Panc1 (cell line): ENCODE measurements around the gene N4BP3. TPM values are rescaled to one million over a fixed set of nuclear protein-coding genes. Genes with fewer than 3 reads are reported as not detected.

Source experiments
- ATAC-seq: fragments of 200-7000 bp; cut with Tn5 transposase; 2 replicates; pipeline ENCODE4 v1.9.1; 2020; ENCODE audit warnings: mild to moderate bottlenecking, moderate library complexity
- BruUV-seq: library from RNA; stranded (reverse); fragments of 400-500 nt; replicated peaks from 2 replicates; lab custom pipeline; 2021; lab: Mats Ljungman, UMichigan
- CTCF ChIA-PET: fragments of 300-600 bp; sonication (Branson Sonifier 250); formaldehyde crosslinking; loops from one replicate; lab custom pipeline; 2022; ENCODE audit warnings: antibody characterized with exemption; lab: Charles Lee
- POLR2A ChIA-PET: fragments of 300-600 bp; sonication (Branson Sonifier 250); formaldehyde crosslinking; loops from one replicate; lab custom pipeline; 2022; ENCODE audit warnings: antibody characterized with exemption; lab: Charles Lee
- DNase-seq: peaks from one replicate; pipeline ENCODE4 v3.0.0-alpha.2; 2010; ENCODE audit warnings: low read depth, low spot score
- H3K27ac ChIP-seq: 2 replicates; pipeline ENCODE4 v1.5.1; 2011; ENCODE audit warnings: mild to moderate bottlenecking, low read length, inconsistent platforms
- H3K27me3 ChIP-seq: fragments of 200-500 bp; sonication (Bioruptor generic); 2 replicates; pipeline ENCODE4 v1.6.0; 2014; ENCODE audit warnings: low read length, inconsistent platforms; ENCODE audit not compliant: control insufficient read depth, insufficient read depth
- H3K36me3 ChIP-seq: fragments of 200-500 bp; sonication (Bioruptor generic); 2 replicates; pipeline ENCODE4 v1.5.1; 2014; ENCODE audit warnings: inconsistent platforms, mild to moderate bottlenecking, low read length, moderate library complexity; ENCODE audit not compliant: control insufficient read depth, insufficient read depth
- H3K4me1 ChIP-seq: 2 replicates; pipeline ENCODE4 v1.5.1; 2011; ENCODE audit warnings: inconsistent platforms, mild to moderate bottlenecking, low read length, moderate library complexity; ENCODE audit not compliant: control insufficient read depth, insufficient read depth
- H3K4me3 ChIP-seq, 2 experiments: 2 replicates each; pipeline ENCODE4 v1.5.1; 2011 to 2012; ENCODE audit warnings: low read depth in 2 of 2, low read length in 2 of 2, mild to moderate bottlenecking in 2 of 2, inconsistent platforms in 1 of 2, moderate library complexity in 1 of 2
- H3K9me3 ChIP-seq: fragments of 200-500 bp; sonication (Bioruptor generic); 2 replicates; pipeline ENCODE4 v1.5.1; 2014; ENCODE audit warnings: low read depth, mild to moderate bottlenecking, inconsistent platforms, low read length, moderate library complexity; ENCODE audit not compliant: control insufficient read depth, insufficient read depth
- POLR2AphosphoS5 ChIP-seq: IDR thresholded peaks from 2 replicates; pipeline ENCODE4 v1.6.1; 2012; ENCODE audit warnings: mild to moderate bottlenecking, low read depth, low read length, moderate library complexity
- SIN3A ChIP-seq: IDR thresholded peaks from 2 replicates; pipeline ENCODE4 v1.6.1; 2012; ENCODE audit warnings: low read depth, mild to moderate bottlenecking, low read length, moderate library complexity, borderline replicate concordance; ENCODE audit not compliant: insufficient read depth
- TCF7L2 ChIP-seq: IDR thresholded peaks from 2 replicates; pipeline ENCODE4 v1.6.1; 2011; ENCODE audit warnings: mild to moderate bottlenecking, low read depth, low read length, inconsistent platforms
- in situ Hi-C: cut with HindIII; loops from 2 replicates; pipeline ENCODE4 v1.10.0; 2016; ENCODE audit warnings: low sequenced_read_pairs, low pct_unique_long_range_greater_than_20kb
- intact Hi-C: fragments of 100-400 bp; cut with micrococcal nuclease; formaldehyde crosslinking; loops from one replicate; pipeline ENCODE4 v1.10.0; 2022; ENCODE audit not compliant: unreplicated experiment
- total RNA-seq: library from RNA; stranded (reverse); gene quantifications from one replicate; pipeline ENCODE4 v1.2.1, GENCODE V29; 2021; ENCODE audit not compliant: unreplicated experiment
- TF ChIP-seq, protein P1 (sequence below): fragments of 450-650 bp; IDR thresholded peaks from 2 replicates; pipeline ENCODE4 v1.5.1; 2017; ENCODE audit warnings: mild to moderate bottlenecking
- TF ChIP-seq, protein P2 (sequence below), 2 experiments: IDR thresholded peaks; 2 replicates each; pipeline ENCODE4 v1.6.1; 2011 to 2012; ENCODE audit warnings: low read depth in 2 of 2, control low read depth in 1 of 2, low read length in 1 of 2, mild to moderate bottlenecking in 1 of 2, moderate library complexity in 1 of 2; ENCODE audit not compliant: insufficient read depth in 1 of 2

Gene N4BP3
- total RNA-seq, 1 experiment from 2014 or later: 2.3 TPM

DNA sequence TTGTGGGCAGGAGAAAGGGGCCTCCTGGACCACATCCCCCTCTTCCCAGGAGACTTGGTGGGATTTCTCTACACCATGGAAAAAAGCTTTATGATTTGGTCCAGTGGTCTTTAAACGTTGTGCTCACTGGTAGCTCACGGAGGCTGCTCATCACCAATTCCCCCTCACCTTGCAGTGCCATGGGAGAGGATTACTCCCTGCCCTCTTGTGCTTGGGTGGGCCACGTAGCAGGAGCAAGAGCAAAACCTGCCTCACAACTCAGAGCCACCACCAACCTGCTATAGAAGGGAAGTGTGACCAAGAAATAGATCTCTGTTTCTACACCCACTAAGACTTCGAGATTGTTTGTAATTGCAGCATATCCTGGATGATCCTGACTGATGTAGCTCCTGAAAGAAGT lies 42.2 kb upstream of the N4BP3 start:
- intact Hi-C loops (no loop called here), in situ Hi-C loops (no loop called here)
- ChIA-PET CTCF (no interaction called here), POLR2A (no interaction called here)
- H3K4me1 ChIP-seq: no peaks in the 10 kb centered on the region; the same call in 1 of the 2 replicates
- no peak for ATAC-seq
- no peak overlapping the region for H3K4me3 ChIP-seq
- H3K36me3 ChIP-seq: no peaks in the 10 kb centered on the region
- BruUV-seq: no TSS peak
- no peaks in the 10 kb centered on the region for H3K27me3 ChIP-seq
- no peak for DNase-seq
- TF ChIP-seq, protein P1, sequence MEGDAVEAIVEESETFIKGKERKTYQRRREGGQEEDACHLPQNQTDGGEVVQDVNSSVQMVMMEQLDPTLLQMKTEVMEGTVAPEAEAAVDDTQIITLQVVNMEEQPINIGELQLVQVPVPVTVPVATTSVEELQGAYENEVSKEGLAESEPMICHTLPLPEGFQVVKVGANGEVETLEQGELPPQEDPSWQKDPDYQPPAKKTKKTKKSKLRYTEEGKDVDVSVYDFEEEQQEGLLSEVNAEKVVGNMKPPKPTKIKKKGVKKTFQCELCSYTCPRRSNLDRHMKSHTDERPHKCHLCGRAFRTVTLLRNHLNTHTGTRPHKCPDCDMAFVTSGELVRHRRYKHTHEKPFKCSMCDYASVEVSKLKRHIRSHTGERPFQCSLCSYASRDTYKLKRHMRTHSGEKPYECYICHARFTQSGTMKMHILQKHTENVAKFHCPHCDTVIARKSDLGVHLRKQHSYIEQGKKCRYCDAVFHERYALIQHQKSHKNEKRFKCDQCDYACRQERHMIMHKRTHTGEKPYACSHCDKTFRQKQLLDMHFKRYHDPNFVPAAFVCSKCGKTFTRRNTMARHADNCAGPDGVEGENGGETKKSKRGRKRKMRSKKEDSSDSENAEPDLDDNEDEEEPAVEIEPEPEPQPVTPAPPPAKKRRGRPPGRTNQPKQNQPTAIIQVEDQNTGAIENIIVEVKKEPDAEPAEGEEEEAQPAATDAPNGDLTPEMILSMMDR: no peak
- no peak for TF ChIP-seq POLR2AphosphoS5
- TF ChIP-seq, protein P2, sequence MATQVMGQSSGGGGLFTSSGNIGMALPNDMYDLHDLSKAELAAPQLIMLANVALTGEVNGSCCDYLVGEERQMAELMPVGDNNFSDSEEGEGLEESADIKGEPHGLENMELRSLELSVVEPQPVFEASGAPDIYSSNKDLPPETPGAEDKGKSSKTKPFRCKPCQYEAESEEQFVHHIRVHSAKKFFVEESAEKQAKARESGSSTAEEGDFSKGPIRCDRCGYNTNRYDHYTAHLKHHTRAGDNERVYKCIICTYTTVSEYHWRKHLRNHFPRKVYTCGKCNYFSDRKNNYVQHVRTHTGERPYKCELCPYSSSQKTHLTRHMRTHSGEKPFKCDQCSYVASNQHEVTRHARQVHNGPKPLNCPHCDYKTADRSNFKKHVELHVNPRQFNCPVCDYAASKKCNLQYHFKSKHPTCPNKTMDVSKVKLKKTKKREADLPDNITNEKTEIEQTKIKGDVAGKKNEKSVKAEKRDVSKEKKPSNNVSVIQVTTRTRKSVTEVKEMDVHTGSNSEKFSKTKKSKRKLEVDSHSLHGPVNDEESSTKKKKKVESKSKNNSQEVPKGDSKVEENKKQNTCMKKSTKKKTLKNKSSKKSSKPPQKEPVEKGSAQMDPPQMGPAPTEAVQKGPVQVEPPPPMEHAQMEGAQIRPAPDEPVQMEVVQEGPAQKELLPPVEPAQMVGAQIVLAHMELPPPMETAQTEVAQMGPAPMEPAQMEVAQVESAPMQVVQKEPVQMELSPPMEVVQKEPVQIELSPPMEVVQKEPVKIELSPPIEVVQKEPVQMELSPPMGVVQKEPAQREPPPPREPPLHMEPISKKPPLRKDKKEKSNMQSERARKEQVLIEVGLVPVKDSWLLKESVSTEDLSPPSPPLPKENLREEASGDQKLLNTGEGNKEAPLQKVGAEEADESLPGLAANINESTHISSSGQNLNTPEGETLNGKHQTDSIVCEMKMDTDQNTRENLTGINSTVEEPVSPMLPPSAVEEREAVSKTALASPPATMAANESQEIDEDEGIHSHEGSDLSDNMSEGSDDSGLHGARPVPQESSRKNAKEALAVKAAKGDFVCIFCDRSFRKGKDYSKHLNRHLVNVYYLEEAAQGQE (IDR thresholded peaks at IDR 0.05; ENCODE audit: insufficient read depth in 1 of 2, low read depth in 2 of 2, low read length in 1 of 2): no peak
- TF ChIP-seq SIN3A: no peak
- TF ChIP-seq TCF7L2: no peak
- H3K27ac ChIP-seq: no peak overlapping the region
- no peaks in the 10 kb centered on the region for H3K9me3 ChIP-seq

DNA sequence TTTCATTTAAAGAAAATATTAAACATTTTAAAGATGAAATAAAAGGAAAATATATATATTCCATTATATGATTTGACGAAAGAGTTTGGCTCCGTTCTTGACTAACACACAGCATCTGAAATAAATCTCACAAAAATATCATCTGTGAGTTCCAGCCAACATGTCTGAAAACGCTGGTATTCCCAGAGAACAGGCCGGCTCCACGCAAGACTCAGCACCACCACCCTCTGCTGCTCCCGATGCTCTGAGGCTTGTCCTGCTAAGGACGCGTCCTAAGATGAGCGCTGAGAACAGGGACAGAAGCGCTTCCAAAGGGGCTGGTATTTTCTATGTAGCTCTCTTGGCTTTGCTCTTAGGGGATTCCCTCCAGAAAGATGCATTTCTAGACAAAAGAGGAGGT lies 40.6 kb upstream of the N4BP3 start:
- Histone ChIP-seq H3K9me3 (no peaks in the 10 kb centered on the region), H3K4me3 (no peak overlapping the region), H3K27me3 (no peaks in the 10 kb centered on the region), H3K4me1 (no peaks in the 10 kb centered on the region; the same call in 1 of the 2 replicates), H3K36me3 (no peaks in the 10 kb centered on the region), H3K27ac (no peak overlapping the region)
- POLR2A ChIA-PET: no interaction called here
- BruUV-seq: no TSS peak
- no peak for DNase-seq
- in situ Hi-C loops: no loop called here
- no peak for ATAC-seq
- intact Hi-C loops: no loop called here
- CTCF ChIA-PET: interaction anchor here (0.6 kb wide), 1 partner anchor 12 kb away, joined by 3 read pairs; no protein-coding TSS in a partner anchor
- TF ChIP-seq, protein P2 (IDR thresholded peaks at IDR 0.05; ENCODE audit: insufficient read depth in 1 of 2, low read depth in 2 of 2, low read length in 1 of 2): no peak
- TF ChIP-seq SIN3A: no peak
- TF ChIP-seq TCF7L2: no peak
- TF ChIP-seq POLR2AphosphoS5: no peak
- TF ChIP-seq, protein P1: no peak
